Measurements from ENCODE around the gene AMN. TPM values are rescaled to one million over a fixed set of nuclear protein-coding genes. Genes with fewer than 3 reads are reported as not detected.

Gene AMN
- total RNA-seq, 2 donors from 2014 or later: 2.4 TPM; not detected in 1

GRCh38 chr14:102943979-102944378 is 21.5 kb downstream of the AMN start:
- Histone ChIP-seq H3K9me3 (no peaks in the 10 kb centered on the region), H3K4me3 (no peak overlapping the region), H3K4me1 (ENCODE audit: control insufficient read depth in 1 of 2, low read depth in 2 of 2) (peaks cover 0 to 3% of the 10 kb centered on the region in 2 donors), H3K36me3 (peaks cover 89% of the 10 kb centered on the region), H3K27ac (no peak overlapping the region), H3K27me3 (replicated peaks; ENCODE audit: insufficient read depth) (no peaks in the 10 kb centered on the region)
- DNase-seq (ENCODE audit: low spot score) (no peak), ATAC-seq (ENCODE audit: insufficient number of reproducible peaks, low FRiP score, low read depth) (no peak)
- TF ChIP-seq CTCF (IDR thresholded peaks at IDR 0.05): no peak

GRCh38 chr14:102944448-102945330 is 22.2 kb downstream of the AMN start:
- Histone ChIP-seq H3K36me3 (peaks cover 89% of the 10 kb centered on the region), H3K9me3 (no peaks in the 10 kb centered on the region), H3K4me1 (ENCODE audit: control insufficient read depth in 1 of 2, low read depth in 2 of 2) (peaks cover 0 to 10% of the 10 kb centered on the region in 2 donors), H3K4me3 (no peak overlapping the region), H3K27me3 (replicated peaks; ENCODE audit: insufficient read depth) (no peaks in the 10 kb centered on the region), H3K27ac (no peak overlapping the region)
- ATAC-seq (ENCODE audit: insufficient number of reproducible peaks, low FRiP score, low read depth) (no peak), DNase-seq (ENCODE audit: low spot score) (no peak)
- TF ChIP-seq CTCF (IDR thresholded peaks at IDR 0.05): no peak

- Histone ChIP-seq H3K36me3 (peaks cover 91% of the 10 kb centered on the region), H3K4me3 (no peak overlapping the region), H3K4me1 (ENCODE audit: control insufficient read depth in 1 of 2, low read depth in 2 of 2) (peaks cover 4 to 18% of the 10 kb centered on the region in 2 donors), H3K27ac (no peak overlapping the region), H3K9me3 (no peaks in the 10 kb centered on the region), H3K27me3 (replicated peaks; ENCODE audit: insufficient read depth) (no peaks in the 10 kb centered on the region)
- no peak for TF ChIP-seq CTCF (IDR thresholded peaks at IDR 0.05)
- no peak for DNase-seq (ENCODE audit: low spot score)
- ATAC-seq (ENCODE audit: insufficient number of reproducible peaks, low FRiP score, low read depth): no peak
Measured at GRCh38 chr14:102945346-102946130, 23.1 kb downstream of the AMN start.

- Histone ChIP-seq H3K4me3 (no peak overlapping the region), H3K9me3 (no peaks in the 10 kb centered on the region), H3K4me1 (ENCODE audit: control insufficient read depth in 1 of 2, low read depth in 2 of 2) (peaks cover 4 to 19% of the 10 kb centered on the region in 2 donors), H3K27ac (no peak overlapping the region), H3K27me3 (replicated peaks; ENCODE audit: insufficient read depth) (no peaks in the 10 kb centered on the region), H3K36me3 (peaks cover 89% of the 10 kb centered on the region)
- no peak for TF ChIP-seq CTCF (IDR thresholded peaks at IDR 0.05)
- ATAC-seq (ENCODE audit: insufficient number of reproducible peaks, low FRiP score, low read depth) (no peak), DNase-seq (ENCODE audit: low spot score) (no peak)
Measured at GRCh38 chr14:102947321-102948103, 25.0 kb downstream of the AMN start.
